GM19193 (cell line): ENCODE measurements around the gene PIK3R5.

Experiments
- POLR2A ChIP-seq: IDR thresholded peaks from 4 replicates; pipeline ENCODE4 v1.6.1; 2011; ENCODE audit not compliant: insufficient read depth, insufficient read length; ENCODE audit errors: extremely low read depth

Gene PIK3R5

GRCh38 chr17:8904686-8905085, 60.8 kb downstream of the PIK3R5 start:
- TF ChIP-seq POLR2A = no peak

- TF ChIP-seq POLR2A = no peak
These were observed 61.3 kb downstream of the PIK3R5 start for GRCh38 chr17:8904201-8904600.

- no peak for TF ChIP-seq POLR2A
These were observed 64.6 kb downstream of the PIK3R5 start for GRCh38 chr17:8900626-8901585.

GRCh38 chr17:8900207-8900606, 65.3 kb downstream of the PIK3R5 start:
- TF ChIP-seq POLR2A = no peak

- no peak for TF ChIP-seq POLR2A
These were observed 66.9 kb downstream of the PIK3R5 start for GRCh38 chr17:8898636-8899035.

GRCh38 chr17:8898126-8898525, 67.4 kb downstream of the PIK3R5 start:
- TF ChIP-seq POLR2A = no peak

GRCh38 chr17:8896641-8897635, 68.6 kb downstream of the PIK3R5 start:
- no peak for TF ChIP-seq POLR2A

- no peak for TF ChIP-seq POLR2A
These were observed 69.4 kb downstream of the PIK3R5 start for GRCh38 chr17:8896087-8896486.

GRCh38 chr17:8894673-8895578, 70.6 kb downstream of the PIK3R5 start:
- no peak for TF ChIP-seq POLR2A

- no peak for TF ChIP-seq POLR2A
These were observed 71.3 kb downstream of the PIK3R5 start for GRCh38 chr17:8894202-8894671.

GRCh38 chr17:8893621-8894201, 71.8 kb downstream of the PIK3R5 start:
- no peak for TF ChIP-seq POLR2A

- TF ChIP-seq POLR2A = no peak
These were observed 72.4 kb downstream of the PIK3R5 start for GRCh38 chr17:8893059-8893458.

GRCh38 chr17:8892338-8892690, 73.2 kb downstream of the PIK3R5 start:
- no peak for TF ChIP-seq POLR2A

- TF ChIP-seq POLR2A = no peak
These were observed 74.8 kb downstream of the PIK3R5 start for GRCh38 chr17:8890671-8891070.

GRCh38 chr17:8889458-8890210, 75.9 kb downstream of the PIK3R5 start:
- no peak for TF ChIP-seq POLR2A
